Mammary microvascular endothelial cell (primary cell): ENCODE measurements around the gene SLC30A7. TPM values are rescaled to one million over a fixed set of nuclear protein-coding genes. Genes with fewer than 3 reads are reported as not detected.

ENCODE experiments used
- total RNA-seq: library from RNA; depleted of rRNA; stranded (reverse); fragments of >200 nt; gene quantifications from 2 replicates; pipeline ENCODE4 v1.2.3, GENCODE V29; 2015

SLC30A7 gene
- total RNA-seq: 21.8 and 25.2 TPM in 2 replicates

GRCh38 chr1:100895540-100896480, at the start of gene SLC30A7:
Gene SLC30A7 (plus strand): TSS chr1:100896090. CDS start chr1:100896263, 173 bp downstream.

GRCh38 chr1:100894603-100895539, 1.0 kb upstream of the SLC30A7 start, which contains the start of gene EXTL2:
Gene EXTL2 (minus strand): TSS chr1:100894842. CDS start chr1:100888757, 6,085 bp downstream.

GRCh38 chr1:101025657-101026429, 130.0 kb downstream of the SLC30A7 start, which contains the start of gene DPH5:
Gene DPH5 (minus strand): TSS chr1:101025784. CDS start chr1:101025443, 341 bp downstream.

Other genes starting within 250 kb of the SLC30A7 start
- 2.3 and 3.0 TPM in 2 replicates for gene VCAM1, start 176.3 kb upstream of the SLC30A7 start, total RNA-seq
- 9.4 and 11.2 TPM in 2 replicates for gene EXTL2, start 1.2 kb upstream of the SLC30A7 start, total RNA-seq
- gene DPH5, start 129.7 kb downstream of the SLC30A7 start, total RNA-seq: 27.9 and 36.2 TPM in 2 replicates